SK-N-SH (cell line): ENCODE measurements around the gene AGXT. TPM values are rescaled to one million over a fixed set of nuclear protein-coding genes. Genes with fewer than 3 reads are reported as not detected.

Source experiments
- CTCF ChIA-PET: fragments of 300-600, 350-600 bp; formaldehyde crosslinking; extraction: SDS; loops from one replicate; lab custom pipeline; 2021; lab: Yijun Ruan, JAX
- POLR2A ChIA-PET: fragments of 350-600 bp; sonication (Branson Sonifier 250); formaldehyde crosslinking; extraction: SDS; loops from one replicate; lab custom pipeline; 2020; ENCODE audit warnings: antibody characterized with exemption, inconsistent platforms; lab: Yijun Ruan, JAX
- DNase-seq: peaks from one replicate; pipeline ENCODE4 v3.0.0; 2012
- H2AFZ ChIP-seq: fragments of 200-600 bp; sonication (generic); 2 replicates; pipeline ENCODE4 v1.8.1; 2016; ENCODE audit warnings: antibody characterized with exemption, mild to moderate bottlenecking, low read depth
- H3F3A ChIP-seq: fragments of 200-600 bp; sonication (generic); replicated peaks from 2 replicates; pipeline ENCODE3; 2016; ENCODE audit warnings: antibody characterized with exemption, mild to moderate bottlenecking; ENCODE audit not compliant: insufficient read depth
- H3K27ac ChIP-seq, 2 experiments: fragments of 200-500 bp in 1 of 2; fragments of 200-600 bp in 1 of 2; sonication (Bioruptor generic) in 1 of 2; sonication (generic), shearing (Covaris generic) in 1 of 2; 2 replicates each; pipeline versions ENCODE4 v1.5.1 to v1.6.1; 2014 to 2016; ENCODE audit warnings: low read depth in 2 of 2, inconsistent platforms in 1 of 2, low read length in 1 of 2, mild to moderate bottlenecking in 1 of 2, mixed read lengths in 1 of 2
- H3K27me3 ChIP-seq: fragments of 200-600 bp; sonication (generic), shearing (Covaris generic); 2 replicates; pipeline ENCODE4 v1.6.1; 2016; ENCODE audit warnings: mixed run types; ENCODE audit not compliant: insufficient read depth
- H3K36me3 ChIP-seq, 2 experiments: fragments of 200-500 bp in 1 of 2; fragments of 200-600 bp in 1 of 2; sonication (Bioruptor generic) in 1 of 2; sonication (generic) in 1 of 2; replicated peaks in 1 of 2; 2 replicates each; pipeline versions ENCODE3 to v1.5.1; 2014 to 2016; ENCODE audit warnings: low read length in 1 of 2, mild to moderate bottlenecking in 1 of 2; ENCODE audit not compliant: insufficient read depth in 2 of 2, control insufficient read depth in 1 of 2
- H3K4me1 ChIP-seq, 2 experiments: fragments of 200-500 bp in 1 of 2; fragments of 200-600 bp in 1 of 2; sonication (Bioruptor generic) in 1 of 2; sonication (generic), shearing (Covaris generic) in 1 of 2; 2 replicates each; pipeline versions ENCODE4 v1.5.1 to v1.6.1; 2014 to 2016; ENCODE audit warnings: low read depth in 1 of 2, low read length in 1 of 2, mixed run types in 1 of 2; ENCODE audit not compliant: insufficient read depth in 2 of 2, control insufficient read depth in 1 of 2
- H3K4me2 ChIP-seq: fragments of 200-600 bp; sonication (generic), shearing (Covaris generic); 2 replicates; pipeline ENCODE4 v1.6.1; 2017; ENCODE audit warnings: mixed run types
- H3K4me3 ChIP-seq, 2 experiments: fragments of 200-500 bp in 1 of 2; fragments of 200-600 bp in 1 of 2; sonication (Bioruptor generic) in 1 of 2; sonication (generic), shearing (Covaris generic) in 1 of 2; 2 replicates each; pipeline versions ENCODE4 v1.5.1 to v1.8.1; 2014 to 2016; ENCODE audit warnings: low read depth in 2 of 2, inconsistent platforms in 1 of 2, low read length in 1 of 2, mild to moderate bottlenecking in 1 of 2, mixed read lengths in 1 of 2, moderate library complexity in 1 of 2
- H3K79me2 ChIP-seq: fragments of 200-600 bp; sonication (generic); 2 replicates; pipeline ENCODE4 v1.8.1; 2017; ENCODE audit warnings: mild to moderate bottlenecking; ENCODE audit not compliant: insufficient read depth
- H3K9ac ChIP-seq: fragments of 200-600 bp; sonication (generic); 2 replicates; pipeline ENCODE4 v1.6.1; 2017; ENCODE audit warnings: mixed run types
- H3K9me2 ChIP-seq: fragments of 200-600 bp; sonication (generic); 2 replicates; pipeline ENCODE4 v1.6.1; 2017; ENCODE audit warnings: mixed run types
- H3K9me3 ChIP-seq: fragments of 200-600 bp; sonication (generic); 2 replicates; pipeline ENCODE4 v1.6.1; 2017; ENCODE audit warnings: mixed run types, mild to moderate bottlenecking, moderate library complexity
- H4K20me1 ChIP-seq: fragments of 200-600 bp; sonication (generic); 2 replicates; pipeline ENCODE4 v1.6.1; 2017; ENCODE audit warnings: mild to moderate bottlenecking, mixed run types; ENCODE audit not compliant: insufficient read depth
- CHD2 ChIP-seq: fragments of 150-350 bp; IDR thresholded peaks from 2 replicates; pipeline ENCODE4 v1.6.1; 2018; ENCODE audit warnings: low read length; ENCODE audit not compliant: partially characterized antibody
- EP300 ChIP-seq, 2 experiments: IDR thresholded peaks; 2 replicates each; pipeline versions ENCODE4 v1.4.0 to v1.6.1; 2012; ENCODE audit warnings: borderline replicate concordance in 1 of 2, low read depth in 1 of 2, low read length in 1 of 2
- EZH2phosphoT487 ChIP-seq: fragments of 200-600 bp; sonication (generic); IDR thresholded peaks from 2 replicates; pipeline ENCODE4 v1.6.1; 2017; ENCODE audit warnings: low read depth, mixed run types, mild to moderate bottlenecking, antibody characterized with exemption, moderate library complexity, borderline replicate concordance
- GABPA ChIP-seq: IDR thresholded peaks from 2 replicates; pipeline ENCODE4 v1.4.0; 2012; ENCODE audit warnings: low read depth, mild to moderate bottlenecking
- GATA2 ChIP-seq: sonication (generic); formaldehyde crosslinking; IDR thresholded peaks from 2 replicates; pipeline ENCODE4 v1.5.0; 2020; ENCODE audit warnings: mild to moderate bottlenecking, missing genetic modification reagents
- MAX ChIP-seq: IDR thresholded peaks from 2 replicates; pipeline ENCODE4 v1.4.0; 2012; ENCODE audit warnings: low read depth
- MXI1 ChIP-seq: IDR thresholded peaks from 2 replicates; pipeline ENCODE4 v1.6.1; 2012; ENCODE audit warnings: mild to moderate bottlenecking, low read depth, low read length, improper control_type of control experiment
- REST ChIP-seq: IDR thresholded peaks from 2 replicates; pipeline ENCODE4 v1.6.1; 2012; ENCODE audit warnings: mild to moderate bottlenecking, low read depth, low read length, moderate library complexity
- RXRA ChIP-seq: IDR thresholded peaks from 2 replicates; pipeline ENCODE4 v1.4.0; 2012; ENCODE audit warnings: low read depth, mild to moderate bottlenecking, borderline replicate concordance
- TAF1 ChIP-seq: IDR thresholded peaks from 2 replicates; pipeline ENCODE4 v1.6.1; 2012; ENCODE audit warnings: low read depth, mild to moderate bottlenecking, low read length, moderate library complexity, borderline replicate concordance
- YY1 ChIP-seq: IDR thresholded peaks from 2 replicates; pipeline ENCODE4 v1.4.0; 2012; ENCODE audit warnings: low read depth, mild to moderate bottlenecking
- ZBTB33 ChIP-seq: IDR thresholded peaks from 2 replicates; pipeline ENCODE4 v1.4.0; 2012; ENCODE audit warnings: low read depth, borderline replicate concordance
- WGBS: methylation state at CpG from one replicate; pipeline ENCODE4 v1.1.6; 2017; ENCODE audit warnings: low lambda C conversion rate; 5-methylcytosine and 5-hydroxymethylcytosine counted together
- polyA plus RNA-seq, 3 experiments: library from polyadenylated mRNA; depleted of rRNA; stranded (reverse); fragments of >200 nt; gene quantifications; 2 replicates each; pipeline ENCODE4 v1.2.3, GENCODE V29; 2012

The AGXT gene
- polyA plus RNA-seq, 1 of the 3 experiments (the other 2 are of a cell fraction): not detected

GRCh38 chr2:240891492-240892340 is 23.1 kb downstream of the AGXT start:
- no peaks in the 10 kb centered on the region for H3K79me2 ChIP-seq
- no peak for TF ChIP-seq ZBTB33
- no peak for TF ChIP-seq GATA2
- TF ChIP-seq EZH2phosphoT487: no peak
- TF ChIP-seq GABPA: no peak
- TF ChIP-seq REST: no peak
- TF ChIP-seq YY1: no peak
- TF ChIP-seq MAX: no peak
- TF ChIP-seq TAF1: no peak
- no peak for TF ChIP-seq MXI1
- TF ChIP-seq RXRA: no peak
- no peak for TF ChIP-seq EP300 (IDR thresholded peaks at IDR 0.05; ENCODE audit: borderline replicate concordance in 1 of 2, low read depth in 1 of 2, low read length in 1 of 2)
- TF ChIP-seq CHD2: no peak
- no peak for DNase-seq
- no peaks in the 10 kb centered on the region for H3K36me3 ChIP-seq
- H4K20me1 ChIP-seq: no peaks in the 10 kb centered on the region
- no peak overlapping the region for H3K27ac ChIP-seq
- H3F3A ChIP-seq: no peaks in the 10 kb centered on the region
- no peaks in the 10 kb centered on the region for H3K9me3 ChIP-seq
- ChIA-PET CTCF (interaction anchor here (0.7 to 4.1 kb wide), 4 partner anchors 10 to 40 kb away, joined by 3 to 23 read pairs (median 4); no protein-coding TSS in a partner anchor), POLR2A (no interaction called here)
- no peak overlapping the region for H3K9ac ChIP-seq
- H3K4me2 ChIP-seq: no peak overlapping the region
- no peaks in the 10 kb centered on the region for H3K9me2 ChIP-seq
- no peak overlapping the region for H2AFZ ChIP-seq
- 66% methylated on average over 6 of the region's 20 CpGs for WGBS
- H3K4me3 ChIP-seq: no peak overlapping the region
- H3K27me3 ChIP-seq: no peaks in the 10 kb centered on the region
- H3K4me1 ChIP-seq: peaks cover 0 to 10% of the 10 kb centered on the region in 2 experiments; a peak in 1 of 4 replicates
